NCI-H69 (cell line): ENCODE results near the gene PLCL1.

Experiments used
- DNase-seq: peaks from one replicate; lab custom pipeline; 2025; lab: John Stamatoyannopoulos, UW

PLCL1 gene

DNA sequence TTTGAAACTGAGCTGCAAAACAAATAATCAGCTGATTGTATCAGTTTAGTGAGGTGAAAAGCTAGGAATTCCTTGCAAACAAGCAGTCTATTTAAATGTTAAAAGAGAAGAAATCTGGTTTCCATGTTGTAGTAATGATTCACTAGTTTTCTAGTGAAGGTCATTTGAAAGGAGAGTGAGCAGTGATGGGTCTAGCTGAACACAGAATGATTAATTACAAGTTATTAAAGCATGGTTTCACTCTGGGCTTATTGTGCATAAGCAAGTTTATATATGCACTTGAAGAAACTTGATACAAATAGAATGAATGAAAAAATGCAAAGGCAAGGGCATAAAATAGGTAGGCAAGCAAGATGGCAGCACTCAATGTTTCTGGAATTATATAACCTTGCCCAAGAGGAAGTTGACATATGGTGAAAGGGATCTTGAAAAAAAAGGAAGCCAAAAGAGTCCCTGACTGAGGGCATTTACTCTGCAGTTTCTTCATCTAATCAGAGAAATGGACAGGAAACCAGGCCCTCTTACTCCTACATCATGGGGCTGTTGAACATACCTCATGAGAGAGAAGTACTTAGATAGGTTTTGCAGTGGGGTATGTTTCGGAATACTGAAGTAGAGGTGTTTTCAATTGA is 53.2 kb downstream of the PLCL1 start:
- no peak for DNase-seq

DNA sequence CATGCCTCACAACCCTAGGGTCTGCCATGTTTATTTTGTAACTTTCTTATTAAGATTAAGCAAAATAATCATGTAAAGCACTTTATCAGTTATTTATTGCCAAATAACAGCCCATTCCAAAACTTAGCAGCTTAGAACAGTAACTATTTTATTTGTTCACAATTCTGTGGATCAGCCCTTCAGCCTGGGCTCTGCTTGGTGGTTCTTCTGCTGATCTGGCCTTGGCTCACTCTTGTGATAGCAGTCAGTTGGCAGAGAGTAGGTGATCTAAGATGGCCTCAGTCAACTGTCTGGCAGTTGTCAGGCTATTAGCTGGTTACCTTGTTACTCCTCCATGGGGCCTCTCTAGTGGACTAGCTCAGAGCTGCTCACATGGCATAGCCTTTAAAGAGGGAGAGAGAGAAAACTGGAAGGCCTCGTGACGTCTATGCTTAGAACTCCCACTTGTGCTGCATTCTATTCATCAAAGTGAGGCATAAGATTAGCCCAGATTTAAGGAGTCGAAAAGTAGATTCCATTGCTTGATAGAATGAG is 54.3 kb downstream of the PLCL1 start:
- no peak for DNase-seq

- DNase-seq = no peak
Measured at GRCh38 chr2:197862246-197862955, 58.0 kb downstream of the PLCL1 start.

DNA sequence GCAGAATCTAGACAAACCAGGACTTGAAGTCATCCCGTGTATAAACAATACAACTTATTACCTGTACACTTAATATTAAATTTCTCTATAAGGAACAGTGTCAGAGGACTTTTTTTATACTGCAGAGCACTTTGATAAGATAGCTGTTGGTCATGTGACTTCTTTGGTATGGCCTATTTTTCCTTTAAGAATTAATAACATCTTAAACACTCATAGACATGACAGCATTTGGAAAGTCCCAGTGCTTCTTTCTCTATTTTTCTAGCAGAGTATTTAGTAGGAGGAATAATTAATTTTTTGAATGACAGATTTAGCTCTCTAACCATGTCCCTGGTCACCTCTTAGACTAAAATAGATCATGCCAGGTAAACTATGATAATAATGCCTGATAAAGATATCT is 59.4 kb downstream of the PLCL1 start:
- no peak for DNase-seq

DNA sequence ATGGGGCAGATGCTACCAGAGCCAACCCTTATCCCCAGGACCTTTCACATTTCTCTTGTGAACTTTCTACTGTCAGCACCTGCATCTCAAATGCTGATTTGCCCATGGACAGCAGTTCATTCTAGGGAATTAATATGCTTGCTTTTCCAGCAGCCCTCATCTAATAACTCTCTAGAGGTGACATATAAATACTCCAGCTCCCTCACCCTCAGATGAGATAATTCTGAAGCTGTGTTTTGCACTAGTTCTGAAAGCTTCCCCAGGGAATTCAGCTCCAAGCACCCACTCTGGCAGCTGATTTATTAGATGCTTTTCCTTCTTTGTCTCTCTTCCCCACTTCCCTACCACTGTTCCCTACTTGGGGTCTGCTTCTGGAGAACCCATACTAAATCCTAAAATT is 62.1 kb downstream of the PLCL1 start:
- peak; percentile 30 for DNase-seq

DNA sequence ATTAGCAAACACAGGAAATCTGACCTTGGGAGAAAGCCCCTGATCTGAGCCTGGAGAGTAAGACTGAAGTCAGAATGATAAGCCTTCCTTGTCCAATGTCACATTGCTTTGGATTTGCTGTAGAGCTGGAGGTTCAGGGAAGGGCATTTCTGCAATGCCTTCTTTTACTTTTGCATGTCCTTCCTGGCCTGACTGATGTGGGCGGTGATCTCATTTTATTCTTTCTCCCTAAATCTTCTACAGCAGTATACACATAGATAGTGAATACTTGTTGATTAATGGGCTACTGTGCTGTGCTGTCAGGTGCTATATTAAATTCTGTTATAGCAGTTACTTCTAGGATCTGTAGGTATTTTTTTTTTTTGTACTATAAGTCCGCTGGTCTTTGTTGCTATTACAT is 62.6 kb downstream of the PLCL1 start:
- DNase-seq = no peak

GRCh38 chr2:197867624-197868023 is 63.2 kb downstream of the PLCL1 start:
- no peak for DNase-seq

GRCh38 chr2:197868206-197868605 is 63.8 kb downstream of the PLCL1 start:
- no peak for DNase-seq

DNA sequence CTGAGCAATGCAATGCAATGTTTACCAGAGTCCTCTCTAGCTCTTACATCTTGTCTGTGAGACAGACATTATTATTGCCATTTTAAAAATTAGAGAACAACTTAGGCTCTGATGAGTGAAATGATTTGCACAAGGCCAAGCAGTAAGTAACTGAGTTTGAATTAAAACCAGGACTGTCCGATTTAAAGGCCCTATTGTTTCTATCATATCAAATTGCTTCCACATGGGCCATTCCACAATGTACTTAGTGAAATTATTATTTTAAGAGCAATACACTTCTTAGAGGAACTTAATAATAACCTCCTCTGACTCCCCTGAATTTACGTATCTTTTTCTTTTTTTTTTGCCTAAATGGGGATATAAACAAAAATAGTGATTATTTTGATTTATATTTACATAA is 64.6 kb downstream of the PLCL1 start:
- DNase-seq = no peak

- DNase-seq = peak; percentile 74
Measured at GRCh38 chr2:197869501-197870111, 65.2 kb downstream of the PLCL1 start.

DNA sequence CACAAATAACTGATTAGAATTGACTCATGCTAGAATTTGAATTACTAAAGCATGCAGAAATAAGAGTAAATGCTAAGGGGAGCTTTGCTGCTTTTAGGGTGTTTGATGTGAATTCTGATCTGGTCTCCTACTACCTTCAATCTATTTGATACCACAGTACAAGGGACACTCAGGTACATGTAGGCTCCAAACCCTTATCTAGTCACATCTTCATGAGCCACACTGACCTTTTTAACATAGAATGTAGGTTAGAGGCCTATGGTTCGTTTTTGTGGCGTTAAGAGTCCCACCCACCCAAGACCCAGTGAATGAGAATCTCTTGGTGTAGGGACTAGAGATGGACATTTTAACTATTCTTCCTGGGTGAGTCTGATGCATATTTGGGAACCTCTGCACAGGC is 65.7 kb downstream of the PLCL1 start:
- no peak for DNase-seq

- DNase-seq = peak; percentile 90
Measured at GRCh38 chr2:197871780-197872456, 67.5 kb downstream of the PLCL1 start.

DNA sequence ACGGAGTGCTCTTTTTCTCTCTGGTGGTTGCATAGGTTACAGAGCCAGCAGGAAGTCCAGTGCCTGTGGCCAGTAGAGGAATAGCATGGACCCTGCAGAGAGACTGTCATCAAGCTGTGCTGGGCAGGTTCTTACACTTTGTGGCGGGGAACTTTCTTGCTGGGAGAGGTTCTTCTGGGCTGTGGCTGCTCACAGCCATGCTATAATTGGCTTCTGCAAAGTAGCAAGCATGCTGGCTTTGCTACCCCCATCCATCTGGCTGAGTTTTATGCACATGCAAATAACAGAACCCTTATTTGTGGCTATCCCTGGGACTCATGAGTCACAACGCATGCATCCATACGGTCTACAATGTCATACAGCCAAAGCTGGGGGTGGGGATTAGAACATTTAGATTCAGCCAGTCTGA is 68.9 kb downstream of the PLCL1 start:
- DNase-seq = peak; percentile 90

GRCh38 chr2:197875763-197876162 is 71.4 kb downstream of the PLCL1 start:
- peak; percentile 41 for DNase-seq

DNA sequence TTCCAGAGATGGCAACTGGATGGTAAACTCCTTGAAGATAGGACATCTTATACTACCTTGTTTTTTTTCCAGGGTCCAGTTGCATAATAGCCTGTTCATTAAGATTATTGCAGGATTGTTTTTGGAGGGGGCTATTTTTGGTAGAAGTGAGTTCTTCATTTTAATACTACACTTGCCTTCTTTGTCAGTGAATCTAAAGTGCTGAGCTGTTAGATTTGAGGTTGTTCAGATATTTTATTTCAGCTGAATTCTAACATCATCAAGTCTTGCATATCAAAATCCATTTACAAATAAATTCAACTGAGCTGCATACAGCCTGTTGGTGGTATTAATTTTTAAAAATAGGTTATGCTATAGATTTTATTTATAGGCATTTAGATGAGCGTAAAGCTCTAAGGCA is 72.1 kb downstream of the PLCL1 start:
- no peak for DNase-seq

DNA sequence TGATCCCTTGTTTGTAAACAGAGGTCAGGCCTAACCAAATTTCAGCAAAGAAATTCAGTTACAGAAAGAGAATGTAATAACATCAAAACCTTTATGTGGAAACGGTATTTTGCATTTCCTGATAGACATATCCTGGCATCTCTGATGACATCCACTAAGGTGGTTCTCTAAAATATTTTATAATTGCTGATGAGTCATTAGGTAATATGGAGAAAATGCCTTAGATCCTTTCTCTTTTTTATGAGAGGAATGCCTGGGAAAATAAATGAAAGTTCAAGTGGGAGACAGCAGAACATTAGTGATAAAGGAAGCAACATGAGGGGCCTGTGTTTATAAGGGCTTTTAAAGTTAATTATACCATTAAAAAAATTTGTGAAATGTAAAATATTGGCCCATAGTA is 72.6 kb downstream of the PLCL1 start:
- peak; percentile 8 for DNase-seq

DNA sequence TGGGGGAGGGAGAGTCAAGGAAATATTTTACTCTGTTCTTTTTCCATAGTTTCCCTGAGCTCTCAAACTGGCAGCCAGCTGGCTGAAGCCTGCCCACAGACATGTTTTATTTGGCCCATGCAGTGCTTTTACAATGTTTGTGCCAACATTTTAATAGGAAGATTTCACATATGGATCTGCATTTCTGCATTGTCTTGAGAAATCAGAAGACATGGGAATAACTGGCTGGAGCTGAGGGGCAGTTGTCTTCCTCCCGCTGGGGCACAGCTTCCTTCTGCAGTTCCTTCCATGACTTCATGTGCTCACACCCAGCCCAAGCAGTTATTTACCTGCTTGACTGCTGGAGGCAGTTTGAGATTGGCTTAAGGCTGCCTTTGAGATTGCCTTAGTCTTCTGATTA is 74.4 kb downstream of the PLCL1 start:
- peak; percentile 67 for DNase-seq

DNA sequence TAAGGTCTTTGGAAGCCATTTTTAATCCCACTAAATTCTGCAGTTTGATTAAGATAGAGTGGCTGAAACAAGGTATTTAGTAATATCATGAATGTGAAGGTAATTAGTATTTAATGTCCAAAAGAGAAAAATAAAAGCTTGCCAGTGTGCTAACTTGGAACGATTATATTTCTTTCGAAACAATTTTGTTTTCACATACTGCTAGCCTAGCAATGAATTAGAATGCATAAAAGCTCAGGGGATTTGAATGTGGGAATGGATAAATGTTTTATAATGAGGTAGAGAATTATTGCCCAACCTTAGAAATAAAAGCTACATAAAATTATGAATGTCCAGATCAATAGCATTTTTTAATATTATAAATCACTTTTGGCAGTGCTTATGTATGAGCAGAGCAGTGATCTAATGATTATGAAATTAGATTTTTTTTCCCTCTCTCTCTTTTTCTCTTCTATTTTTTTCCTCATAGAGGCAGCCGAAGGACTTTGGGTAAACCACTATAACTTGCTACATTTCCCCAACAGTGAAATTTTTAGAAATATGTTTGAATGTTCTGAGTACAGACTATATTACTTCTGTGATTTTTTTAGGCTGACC is 75.5 kb downstream of the PLCL1 start:
- DNase-seq = no peak

GRCh38 chr2:197883354-197884032 is 79.1 kb downstream of the PLCL1 start:
- no peak for DNase-seq

DNA sequence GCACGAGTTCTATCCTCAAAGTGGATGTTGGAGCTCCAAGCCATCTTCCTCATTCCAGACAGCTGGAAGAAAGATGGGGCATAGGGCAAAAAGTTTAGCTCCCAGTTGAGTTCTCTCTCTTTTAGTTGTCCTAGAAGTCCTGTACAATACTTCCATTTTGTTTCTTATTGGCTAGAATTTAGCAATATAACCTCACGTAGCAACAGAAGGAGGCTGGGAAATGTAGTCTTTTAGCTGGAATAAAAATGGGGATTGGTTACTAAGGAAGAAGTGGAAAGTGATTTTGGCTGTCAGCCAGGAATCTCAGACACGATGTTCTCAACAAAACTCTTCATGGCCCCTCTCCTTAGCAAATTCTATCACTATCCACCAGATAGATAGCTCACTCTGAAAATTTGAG is 79.9 kb downstream of the PLCL1 start:
- no peak for DNase-seq

- no peak for DNase-seq
Measured at GRCh38 chr2:197885126-197885525, 80.7 kb downstream of the PLCL1 start.

- DNase-seq = no peak
Measured at GRCh38 chr2:197885587-197885986, 81.2 kb downstream of the PLCL1 start.
